Measurements from ENCODE around the gene ARHGAP32.

DNA sequence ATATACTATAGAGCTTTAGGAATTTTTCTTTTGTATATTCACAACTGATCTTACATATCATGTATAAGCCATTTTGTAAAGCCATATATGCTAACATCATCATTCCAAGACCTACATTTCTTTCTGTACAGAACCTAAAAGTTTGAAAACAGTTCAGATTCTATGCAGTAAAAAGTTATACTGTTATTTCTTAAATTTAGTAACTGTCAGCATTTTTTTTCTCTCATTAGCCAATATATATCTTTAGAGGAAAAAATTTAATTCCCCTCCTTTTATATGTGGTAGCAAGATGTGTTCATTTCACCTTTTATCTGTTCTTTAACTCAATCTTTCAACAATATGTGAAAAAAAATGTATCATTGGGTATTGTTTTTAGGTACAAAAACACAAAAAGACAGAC is 129.0 kb downstream of the ARHGAP32 start:
- TF ChIP-seq, protein P1, sequence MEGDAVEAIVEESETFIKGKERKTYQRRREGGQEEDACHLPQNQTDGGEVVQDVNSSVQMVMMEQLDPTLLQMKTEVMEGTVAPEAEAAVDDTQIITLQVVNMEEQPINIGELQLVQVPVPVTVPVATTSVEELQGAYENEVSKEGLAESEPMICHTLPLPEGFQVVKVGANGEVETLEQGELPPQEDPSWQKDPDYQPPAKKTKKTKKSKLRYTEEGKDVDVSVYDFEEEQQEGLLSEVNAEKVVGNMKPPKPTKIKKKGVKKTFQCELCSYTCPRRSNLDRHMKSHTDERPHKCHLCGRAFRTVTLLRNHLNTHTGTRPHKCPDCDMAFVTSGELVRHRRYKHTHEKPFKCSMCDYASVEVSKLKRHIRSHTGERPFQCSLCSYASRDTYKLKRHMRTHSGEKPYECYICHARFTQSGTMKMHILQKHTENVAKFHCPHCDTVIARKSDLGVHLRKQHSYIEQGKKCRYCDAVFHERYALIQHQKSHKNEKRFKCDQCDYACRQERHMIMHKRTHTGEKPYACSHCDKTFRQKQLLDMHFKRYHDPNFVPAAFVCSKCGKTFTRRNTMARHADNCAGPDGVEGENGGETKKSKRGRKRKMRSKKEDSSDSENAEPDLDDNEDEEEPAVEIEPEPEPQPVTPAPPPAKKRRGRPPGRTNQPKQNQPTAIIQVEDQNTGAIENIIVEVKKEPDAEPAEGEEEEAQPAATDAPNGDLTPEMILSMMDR (IDR thresholded peaks at IDR 0.05; ENCODE audit: insufficient read depth, low read length, poor library complexity, severe bottlenecking), result no peak
- TF ChIP-seq EZH2phosphoT487 (conservative IDR thresholded peaks at IDR 0.05; ENCODE audit: low read length), result no peak
